A549 (cell line): Measurements from ENCODE around the gene SLCO2A1.

Experiments
- MAFK ChIP-seq: fragments of 450-650 bp; IDR thresholded peaks from 2 replicates; pipeline ENCODE4 v1.6.1; 2014; ENCODE audit not compliant: partially characterized antibody
- POLR2AphosphoS2 ChIP-seq: conservative IDR thresholded peaks from 2 replicates; pipeline ENCODE4 v1.6.1; 2012; ENCODE audit warnings: low read length, improper control_type of control experiment, inconsistent platforms
- SMC3 ChIP-seq: fragments of >200 bp; sonication (Bioruptor Twin); formaldehyde crosslinking; IDR thresholded peaks from 3 replicates; pipeline ENCODE4 v1.6.1; 2018; ENCODE audit warnings: inconsistent platforms
- TF ChIP-seq, protein P1 (sequence below): fragments of >200 bp; sonication (Bioruptor Twin); formaldehyde crosslinking; IDR thresholded peaks from 3 replicates; pipeline ENCODE4 v1.5.1; 2016
- TF ChIP-seq, protein P2 (sequence below): IDR thresholded peaks from 2 replicates; pipeline ENCODE4 v1.6.1; 2012; ENCODE audit warnings: low read depth, borderline replicate concordance

DNA sequence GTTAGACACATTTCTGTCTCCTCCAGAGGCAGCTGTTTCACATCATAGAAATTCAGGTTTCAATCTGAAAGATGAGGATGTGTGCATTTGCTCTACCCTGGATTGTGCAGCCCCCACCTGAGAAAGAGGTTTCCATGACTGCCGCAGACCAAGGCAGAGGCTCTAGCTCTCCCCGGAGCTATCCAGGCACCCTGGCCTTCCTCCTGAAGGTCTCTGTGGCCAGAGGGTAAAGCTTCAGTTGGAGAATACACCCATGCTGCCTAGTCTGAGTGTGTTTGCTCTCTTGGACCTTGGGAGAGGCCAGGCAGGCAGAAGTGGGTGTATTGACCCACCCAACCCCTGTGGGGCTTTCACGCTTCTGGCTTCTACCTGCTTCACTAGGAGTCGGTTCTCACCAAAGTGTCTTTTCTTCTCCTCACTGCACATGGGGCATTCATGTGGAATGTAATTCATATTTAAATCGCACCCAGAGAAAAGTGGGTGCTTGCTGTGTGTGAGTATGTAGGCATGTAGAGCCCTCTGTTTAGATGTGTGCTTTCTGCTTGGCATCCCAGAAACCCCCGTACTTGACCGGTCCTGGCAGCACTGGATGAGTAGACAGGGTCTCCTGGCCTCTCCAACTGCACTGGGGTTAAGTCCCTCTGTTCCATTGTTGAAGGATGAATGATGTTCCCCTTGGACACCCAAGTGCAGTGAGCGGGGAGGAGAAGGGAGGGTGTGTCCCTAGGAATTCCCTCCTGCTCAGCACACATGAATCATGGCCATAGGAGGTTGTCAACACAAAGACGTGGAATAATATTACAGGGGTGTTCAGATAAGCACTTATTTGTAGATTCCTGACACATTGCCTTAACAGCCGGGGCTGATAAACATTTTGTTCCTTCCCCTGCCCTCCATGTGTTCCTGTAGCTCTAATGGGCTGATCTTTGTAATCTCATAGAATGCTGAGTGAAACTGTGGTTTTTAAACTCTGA, 113.8 kb downstream of the SLCO2A1 start:
- TF ChIP-seq POLR2AphosphoS2, result no peak
- TF ChIP-seq, protein P1, sequence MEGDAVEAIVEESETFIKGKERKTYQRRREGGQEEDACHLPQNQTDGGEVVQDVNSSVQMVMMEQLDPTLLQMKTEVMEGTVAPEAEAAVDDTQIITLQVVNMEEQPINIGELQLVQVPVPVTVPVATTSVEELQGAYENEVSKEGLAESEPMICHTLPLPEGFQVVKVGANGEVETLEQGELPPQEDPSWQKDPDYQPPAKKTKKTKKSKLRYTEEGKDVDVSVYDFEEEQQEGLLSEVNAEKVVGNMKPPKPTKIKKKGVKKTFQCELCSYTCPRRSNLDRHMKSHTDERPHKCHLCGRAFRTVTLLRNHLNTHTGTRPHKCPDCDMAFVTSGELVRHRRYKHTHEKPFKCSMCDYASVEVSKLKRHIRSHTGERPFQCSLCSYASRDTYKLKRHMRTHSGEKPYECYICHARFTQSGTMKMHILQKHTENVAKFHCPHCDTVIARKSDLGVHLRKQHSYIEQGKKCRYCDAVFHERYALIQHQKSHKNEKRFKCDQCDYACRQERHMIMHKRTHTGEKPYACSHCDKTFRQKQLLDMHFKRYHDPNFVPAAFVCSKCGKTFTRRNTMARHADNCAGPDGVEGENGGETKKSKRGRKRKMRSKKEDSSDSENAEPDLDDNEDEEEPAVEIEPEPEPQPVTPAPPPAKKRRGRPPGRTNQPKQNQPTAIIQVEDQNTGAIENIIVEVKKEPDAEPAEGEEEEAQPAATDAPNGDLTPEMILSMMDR, result no peak
- TF ChIP-seq, protein P2, sequence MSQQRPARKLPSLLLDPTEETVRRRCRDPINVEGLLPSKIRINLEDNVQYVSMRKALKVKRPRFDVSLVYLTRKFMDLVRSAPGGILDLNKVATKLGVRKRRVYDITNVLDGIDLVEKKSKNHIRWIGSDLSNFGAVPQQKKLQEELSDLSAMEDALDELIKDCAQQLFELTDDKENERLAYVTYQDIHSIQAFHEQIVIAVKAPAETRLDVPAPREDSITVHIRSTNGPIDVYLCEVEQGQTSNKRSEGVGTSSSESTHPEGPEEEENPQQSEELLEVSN, result no peak
- no peak for TF ChIP-seq MAFK
- TF ChIP-seq SMC3, result no peak
